ENCODE data around the gene LDB2. TPM values are rescaled to one million over a fixed set of nuclear protein-coding genes. Genes with fewer than 3 reads are reported as not detected.

The LDB2 gene
- total and polyA plus RNA-seq, 2 donors from 2014 or later, result 26.9 to 59.9 TPM

GRCh38 chr4:16606691-16607090 is 291.8 kb downstream of the LDB2 start:
- no peak for DNase-seq
- TF ChIP-seq, protein P1, sequence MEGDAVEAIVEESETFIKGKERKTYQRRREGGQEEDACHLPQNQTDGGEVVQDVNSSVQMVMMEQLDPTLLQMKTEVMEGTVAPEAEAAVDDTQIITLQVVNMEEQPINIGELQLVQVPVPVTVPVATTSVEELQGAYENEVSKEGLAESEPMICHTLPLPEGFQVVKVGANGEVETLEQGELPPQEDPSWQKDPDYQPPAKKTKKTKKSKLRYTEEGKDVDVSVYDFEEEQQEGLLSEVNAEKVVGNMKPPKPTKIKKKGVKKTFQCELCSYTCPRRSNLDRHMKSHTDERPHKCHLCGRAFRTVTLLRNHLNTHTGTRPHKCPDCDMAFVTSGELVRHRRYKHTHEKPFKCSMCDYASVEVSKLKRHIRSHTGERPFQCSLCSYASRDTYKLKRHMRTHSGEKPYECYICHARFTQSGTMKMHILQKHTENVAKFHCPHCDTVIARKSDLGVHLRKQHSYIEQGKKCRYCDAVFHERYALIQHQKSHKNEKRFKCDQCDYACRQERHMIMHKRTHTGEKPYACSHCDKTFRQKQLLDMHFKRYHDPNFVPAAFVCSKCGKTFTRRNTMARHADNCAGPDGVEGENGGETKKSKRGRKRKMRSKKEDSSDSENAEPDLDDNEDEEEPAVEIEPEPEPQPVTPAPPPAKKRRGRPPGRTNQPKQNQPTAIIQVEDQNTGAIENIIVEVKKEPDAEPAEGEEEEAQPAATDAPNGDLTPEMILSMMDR (IDR thresholded peaks at IDR 0.05; ENCODE audit: borderline replicate concordance, extremely low read depth, insufficient read depth), result no peak
- H3K36me3 ChIP-seq (ENCODE audit: control insufficient read depth in 2 of 3, insufficient read depth in 3 of 3, low read length in 3 of 3), result no peaks in the 10 kb centered on the region
- no peaks in the 10 kb centered on the region for H3K9me3 ChIP-seq (ENCODE audit: control insufficient read depth in 2 of 3, insufficient read depth in 1 of 3, low read length in 3 of 3)
- intact Hi-C loops (cut with DNase I), result no loop called here
- H3K27me3 ChIP-seq (ENCODE audit: control insufficient read depth, insufficient read depth, low read length), result no peaks in the 10 kb centered on the region
- no peak overlapping the region for H3K9ac ChIP-seq (ENCODE audit: low read length in 3 of 3)
- peaks cover 0 to 4% (median 0%) of the 10 kb centered on the region in 3 donors for H3K4me1 ChIP-seq (ENCODE audit: control insufficient read depth in 2 of 3, insufficient read depth in 2 of 3, low read depth in 1 of 3, low read length in 3 of 3)
- H3K27ac ChIP-seq (ENCODE audit: low read depth in 2 of 2, low read length in 2 of 2), result no peak overlapping the region
- no peak for FAIRE-seq
- no peak overlapping the region for H3K4me3 ChIP-seq (ENCODE audit: low read length in 3 of 3)

GRCh38 chr4:16603178-16603577 is 295.3 kb downstream of the LDB2 start:
- TF ChIP-seq, protein P1 (IDR thresholded peaks at IDR 0.05; ENCODE audit: borderline replicate concordance, extremely low read depth, insufficient read depth), result no peak
- Histone ChIP-seq H3K27me3 (ENCODE audit: control insufficient read depth, insufficient read depth, low read length) (no peaks in the 10 kb centered on the region), H3K36me3 (ENCODE audit: control insufficient read depth in 2 of 3, insufficient read depth in 3 of 3, low read length in 3 of 3) (no peaks in the 10 kb centered on the region), H3K9ac (ENCODE audit: low read length in 3 of 3) (no peak overlapping the region), H3K27ac (ENCODE audit: low read depth in 2 of 2, low read length in 2 of 2) (no peak overlapping the region), H3K4me3 (ENCODE audit: low read length in 3 of 3) (no peak overlapping the region), H3K9me3 (ENCODE audit: control insufficient read depth in 2 of 3, insufficient read depth in 1 of 3, low read length in 3 of 3) (no peaks in the 10 kb centered on the region), H3K4me1 (ENCODE audit: control insufficient read depth in 2 of 3, insufficient read depth in 2 of 3, low read depth in 1 of 3, low read length in 3 of 3) (no peaks in the 10 kb centered on the region)
- DNase-seq (no peak), FAIRE-seq (no peak)
- intact Hi-C loops (cut with DNase I), result no loop called here

GRCh38 chr4:16598597-16599206 is 299.7 kb downstream of the LDB2 start:
- TF ChIP-seq, protein P1 (IDR thresholded peaks at IDR 0.05; ENCODE audit: borderline replicate concordance, extremely low read depth, insufficient read depth), result no peak
- Histone ChIP-seq H3K9ac (ENCODE audit: low read length in 3 of 3) (no peak overlapping the region), H3K27ac (ENCODE audit: low read depth in 2 of 2, low read length in 2 of 2) (no peak overlapping the region), H3K4me3 (ENCODE audit: low read length in 3 of 3) (no peak overlapping the region), H3K4me1 (ENCODE audit: control insufficient read depth in 2 of 3, insufficient read depth in 2 of 3, low read depth in 1 of 3, low read length in 3 of 3) (no peaks in the 10 kb centered on the region), H3K27me3 (ENCODE audit: control insufficient read depth, insufficient read depth, low read length) (no peaks in the 10 kb centered on the region), H3K9me3 (ENCODE audit: control insufficient read depth in 2 of 3, insufficient read depth in 1 of 3, low read length in 3 of 3) (no peaks in the 10 kb centered on the region), H3K36me3 (ENCODE audit: control insufficient read depth in 2 of 3, insufficient read depth in 3 of 3, low read length in 3 of 3) (no peaks in the 10 kb centered on the region)
- DNase-seq (no peak), FAIRE-seq (no peak)
- intact Hi-C loops (cut with DNase I), result no loop called here

All from kidney (tissue), 14 donors.